ENCODE measurements around the gene SMIM3. TPM values are rescaled to one million over a fixed set of nuclear protein-coding genes. Genes with fewer than 3 reads are reported as not detected.

The SMIM3 gene
- polyA plus RNA-seq, 1 donor = 21.6 TPM

DNA sequence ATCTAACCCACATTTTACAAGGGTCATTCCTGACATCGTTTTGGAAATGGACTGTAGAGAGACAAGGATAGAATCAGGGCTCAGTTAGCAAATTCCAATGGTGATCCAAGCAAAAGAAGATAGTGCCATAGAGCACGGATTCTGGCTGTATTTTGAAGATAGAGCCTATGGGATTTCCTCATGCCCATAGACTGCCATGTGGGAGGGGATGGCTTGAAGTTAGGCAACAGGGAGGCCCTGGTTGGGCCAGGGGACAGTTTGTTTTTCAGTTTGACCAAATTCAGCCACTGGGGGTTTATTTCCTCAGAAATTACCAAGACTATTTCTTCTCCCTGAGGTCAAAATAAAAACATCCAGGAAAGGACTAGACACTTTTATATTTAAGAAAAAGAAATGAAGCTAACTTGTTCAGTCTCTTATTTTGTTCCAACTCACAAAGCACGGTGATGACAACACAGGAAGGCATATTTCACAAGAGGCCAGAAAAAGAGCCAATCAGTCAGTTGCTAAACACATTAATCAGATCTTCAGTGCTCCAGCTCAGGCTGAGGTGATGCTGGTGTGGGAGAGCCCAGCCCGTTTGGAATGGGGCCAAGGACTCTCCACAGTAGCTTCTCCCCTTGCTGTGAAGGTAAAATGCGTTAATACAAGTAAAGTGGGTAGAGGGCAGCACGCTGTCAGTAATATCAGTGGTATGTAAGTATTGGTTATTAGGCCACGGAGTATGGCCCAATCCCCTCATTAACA, 15.4 kb upstream of the SMIM3 start:
- peak; percentile 54 for DNase-seq

DNA sequence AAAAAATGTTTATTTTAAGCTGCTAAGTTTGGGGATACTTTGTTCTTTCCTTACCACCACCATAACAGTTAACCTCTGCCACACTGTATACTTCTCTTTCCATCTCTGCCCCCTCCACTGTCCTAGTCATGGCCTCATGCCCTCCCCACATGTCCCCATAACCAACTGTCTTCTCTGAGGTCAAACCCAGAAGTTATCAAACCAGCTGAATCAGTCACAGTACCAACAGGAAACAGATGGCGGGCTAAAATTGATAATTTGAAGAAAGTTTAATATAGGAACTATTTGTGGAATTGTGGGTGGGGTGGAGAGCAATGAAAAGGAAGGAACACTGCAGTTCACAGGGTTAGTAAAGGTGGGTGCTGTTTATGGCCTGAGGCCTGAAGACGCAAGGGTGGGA, 14.0 kb upstream of the SMIM3 start:
- DNase-seq = no peak

DNA sequence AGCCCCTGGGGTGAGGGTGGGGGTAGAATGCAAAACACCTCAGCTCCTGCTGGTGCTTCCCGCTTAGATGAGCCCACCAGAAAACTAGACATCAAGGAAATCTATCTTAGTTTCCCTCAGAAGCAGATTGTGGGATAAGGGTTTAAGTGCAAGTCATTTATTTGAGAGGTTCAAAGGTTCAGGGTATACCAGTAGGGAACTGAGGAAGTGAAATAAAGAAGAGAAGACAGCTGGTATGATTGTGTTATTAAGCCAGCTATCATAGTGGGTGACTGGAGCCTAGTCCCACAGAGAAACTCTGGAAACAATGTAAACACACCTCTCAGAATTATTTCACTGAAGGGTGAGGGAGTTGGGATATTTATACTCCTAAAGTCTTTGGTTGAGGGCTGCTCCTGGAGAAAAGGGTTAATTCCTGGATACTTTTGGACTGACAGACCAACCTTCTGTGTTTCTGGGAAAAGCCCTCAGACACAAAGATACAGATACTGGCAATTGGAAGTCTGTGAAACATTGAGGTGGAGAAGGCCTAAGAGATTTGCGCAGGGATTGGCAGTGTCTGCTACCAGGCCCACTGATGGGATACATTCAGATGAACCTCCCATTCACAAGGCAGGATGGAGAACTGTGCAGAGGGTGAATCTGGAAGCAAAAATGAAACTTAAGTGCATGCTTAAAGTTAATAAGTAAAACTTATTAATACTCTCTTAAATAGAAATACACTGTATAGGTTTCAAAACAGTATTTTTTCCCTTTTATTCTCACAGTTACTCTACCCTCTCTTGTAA, 13.4 kb upstream of the SMIM3 start:
- no peak for DNase-seq

DNA sequence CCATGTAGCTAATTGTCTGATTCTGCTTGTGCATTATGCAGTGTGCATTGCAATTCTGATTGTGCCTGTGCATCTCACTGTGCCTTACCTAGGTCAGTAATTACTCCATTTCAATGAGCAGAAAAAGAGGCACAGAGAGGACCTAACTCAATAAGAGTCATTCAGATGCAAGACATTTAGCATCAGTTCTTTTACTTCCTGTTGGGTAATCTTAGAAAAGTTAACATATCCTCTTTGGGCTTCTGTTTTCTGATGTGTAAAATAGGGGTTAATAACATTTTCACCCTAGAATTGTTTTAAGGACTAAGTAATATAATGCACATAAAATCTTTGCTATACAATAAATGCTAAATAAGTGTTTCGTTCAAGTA, 12.8 kb upstream of the SMIM3 start:
- DNase-seq = no peak

DNA sequence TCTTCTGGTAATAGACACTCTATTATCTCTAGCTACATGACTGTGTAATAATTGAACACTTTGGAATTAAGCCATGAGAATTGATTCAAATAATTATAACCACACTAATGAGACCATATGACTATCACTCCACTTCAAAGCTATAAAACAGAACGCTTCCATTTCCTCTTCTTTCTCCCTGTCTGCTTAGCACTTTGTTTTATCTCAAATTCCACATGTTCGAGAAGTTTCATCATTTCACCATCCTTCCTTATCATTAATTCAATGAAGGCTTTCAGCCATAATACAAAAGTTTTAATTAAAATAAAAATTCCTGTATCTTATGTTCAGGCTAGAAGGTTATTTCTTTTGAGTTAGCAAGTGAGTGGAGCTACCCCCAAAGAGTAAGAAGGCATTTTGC, 12.3 kb upstream of the SMIM3 start:
- no peak for DNase-seq

DNA sequence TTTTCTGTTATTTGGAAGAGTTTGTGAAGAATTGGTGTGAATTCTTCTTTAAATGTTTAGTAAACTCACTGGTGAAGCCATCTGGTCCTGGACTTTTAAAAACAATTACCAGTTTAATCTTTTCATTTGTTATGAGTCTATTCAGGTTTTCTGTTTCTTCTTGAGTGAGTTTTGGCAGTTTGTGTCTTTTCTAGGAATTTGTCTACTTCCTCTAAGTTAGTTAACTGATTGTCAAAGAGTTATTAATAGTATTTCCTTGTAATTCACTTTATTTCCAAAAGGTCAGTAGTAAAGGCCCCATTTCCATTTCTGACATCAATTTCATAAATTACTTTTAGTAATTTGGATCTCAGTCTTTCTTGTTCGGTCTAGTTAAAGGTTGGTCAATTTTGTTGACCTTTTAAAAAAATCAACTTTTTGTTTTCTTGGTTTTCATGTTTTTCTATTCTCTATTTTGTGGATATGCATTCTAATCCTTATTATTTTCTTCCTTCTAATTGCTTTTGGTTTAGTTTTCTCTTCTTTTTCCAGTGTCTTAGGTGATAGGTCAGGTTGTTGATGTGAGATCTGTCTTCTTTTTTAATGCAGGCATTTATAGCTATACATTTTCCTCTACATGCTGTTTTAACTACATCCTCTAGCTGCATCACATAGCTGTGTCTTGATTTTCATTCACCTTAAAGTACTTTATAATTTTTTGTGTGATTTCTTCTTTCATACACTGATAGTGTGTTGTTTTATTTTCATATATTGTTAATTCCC, 7.3 kb upstream of the SMIM3 start:
- DNase-seq = no peak

DNA sequence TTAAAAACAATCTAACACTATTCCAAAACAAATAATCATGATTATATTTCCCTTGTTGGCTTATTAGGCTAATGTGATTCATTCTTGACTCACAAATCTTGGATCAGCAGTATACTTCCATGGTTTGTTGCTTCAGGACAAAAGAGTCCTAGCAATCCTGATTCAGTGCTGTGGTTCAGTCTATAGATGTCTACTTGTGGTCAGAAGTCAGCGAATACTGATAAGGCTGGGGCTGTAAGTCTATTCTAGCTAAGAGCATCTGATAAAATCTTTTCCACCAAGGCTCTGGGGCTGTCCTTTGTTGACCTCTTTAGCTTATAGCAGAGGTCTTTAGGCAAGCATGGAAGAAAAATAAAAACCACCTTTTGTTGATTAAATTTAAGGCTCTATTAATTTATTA, 4.4 kb upstream of the SMIM3 start:
- no peak for DNase-seq

DNA sequence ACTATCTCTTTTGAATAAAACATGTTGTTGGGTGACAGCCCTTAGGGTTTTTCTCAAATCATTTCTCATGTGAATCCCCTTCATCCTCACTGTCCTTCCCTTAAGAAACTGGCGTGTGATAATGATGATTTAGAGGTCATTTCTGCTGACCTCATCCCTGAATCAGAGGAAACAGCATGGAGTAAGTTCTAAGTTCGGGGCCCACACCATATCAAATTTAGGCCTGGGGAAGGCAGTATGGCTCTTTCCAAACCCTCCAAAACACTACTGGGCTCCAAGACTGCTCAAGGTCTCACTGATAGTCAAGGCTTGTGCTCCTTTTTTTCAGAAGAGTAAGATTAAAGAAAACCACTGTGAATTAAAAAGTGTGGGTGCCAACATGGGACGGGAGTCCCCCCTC, 872 bp upstream of the SMIM3 start:
- DNase-seq = no peak

DNA sequence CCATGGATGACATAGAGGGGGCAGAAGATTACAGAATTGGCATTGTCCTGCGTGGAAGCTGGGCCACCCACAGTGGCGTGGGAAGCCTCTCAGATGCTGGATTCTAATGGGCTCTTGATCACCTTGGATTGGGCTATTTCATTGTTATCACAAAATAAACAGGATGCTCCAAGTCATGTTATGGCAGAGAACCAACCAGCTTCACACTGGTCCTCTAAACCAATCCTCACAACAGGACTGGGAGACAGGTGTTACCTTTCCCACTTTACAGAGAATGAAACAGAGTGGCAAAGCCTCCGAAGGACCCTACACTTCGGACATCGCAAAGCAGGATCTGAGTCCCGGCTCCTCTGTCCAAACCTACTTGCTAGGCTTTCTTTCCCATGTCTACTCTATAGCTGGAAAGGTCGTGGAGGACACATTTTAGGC, 455 bp upstream of the SMIM3 start:
- no peak for DNase-seq

DNA sequence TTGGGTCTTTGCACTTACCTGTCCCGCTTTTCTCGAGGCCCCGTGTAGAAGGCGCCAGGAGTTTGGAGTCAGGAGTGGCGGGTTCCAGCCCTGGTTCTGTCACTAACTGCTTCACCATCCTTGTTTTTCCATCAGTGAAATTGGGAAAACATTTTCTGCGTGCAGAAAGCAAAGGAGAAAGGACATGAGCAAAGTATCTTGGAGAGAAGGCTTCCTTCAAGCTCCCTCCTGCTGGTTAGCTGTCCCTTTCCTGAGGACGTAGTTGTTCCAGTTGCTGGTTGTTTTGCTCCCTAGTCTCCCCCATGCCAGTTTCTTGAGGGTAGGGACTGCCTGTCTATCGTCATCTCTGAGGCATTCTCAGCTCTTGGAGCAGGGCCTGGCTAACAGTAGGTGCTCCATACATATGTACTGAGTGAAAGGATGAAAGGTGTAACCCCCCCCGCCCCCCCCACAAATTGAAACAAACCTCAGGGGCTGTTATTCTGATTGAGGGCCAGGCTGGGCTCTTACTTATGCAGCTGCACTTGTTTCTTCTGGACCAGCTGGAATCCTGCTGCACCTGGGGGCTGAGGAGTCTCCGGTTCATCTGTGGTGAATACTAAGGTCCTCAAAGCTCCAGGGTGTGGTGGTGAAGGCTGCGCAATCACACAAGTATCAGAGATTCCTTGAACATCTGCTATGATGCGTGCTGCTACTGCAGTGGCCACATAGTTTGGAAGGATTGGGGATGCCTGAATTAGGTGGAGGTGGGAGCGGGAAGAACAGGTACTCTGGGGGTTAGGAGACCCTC, 1.0 kb downstream of the SMIM3 start:
- no peak for DNase-seq

DNA sequence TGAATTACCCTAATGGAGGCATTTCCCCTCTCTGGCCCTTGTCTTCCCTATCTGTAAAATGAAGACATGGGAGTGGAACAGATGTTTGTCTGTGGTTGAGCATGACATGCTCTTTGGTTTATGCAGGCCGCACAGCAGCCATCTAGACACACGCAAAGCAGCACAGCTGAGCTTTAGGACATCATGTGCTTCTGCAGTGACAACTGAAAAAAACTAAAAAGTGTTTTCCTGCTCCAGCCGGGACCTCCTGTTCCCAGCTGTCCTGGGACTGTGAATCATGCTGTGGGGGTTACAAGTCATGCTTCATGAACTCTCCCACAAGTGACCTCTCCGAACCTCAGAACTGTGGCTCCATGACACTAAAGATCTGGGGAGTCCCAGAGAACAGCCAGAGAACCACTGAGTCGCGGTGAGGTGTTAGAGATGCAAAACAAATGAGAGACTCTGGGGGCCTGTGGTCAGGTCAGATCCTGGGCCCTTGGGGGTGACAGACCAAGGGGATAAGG, 1.7 kb downstream of the SMIM3 start:
- no peak for DNase-seq

DNA sequence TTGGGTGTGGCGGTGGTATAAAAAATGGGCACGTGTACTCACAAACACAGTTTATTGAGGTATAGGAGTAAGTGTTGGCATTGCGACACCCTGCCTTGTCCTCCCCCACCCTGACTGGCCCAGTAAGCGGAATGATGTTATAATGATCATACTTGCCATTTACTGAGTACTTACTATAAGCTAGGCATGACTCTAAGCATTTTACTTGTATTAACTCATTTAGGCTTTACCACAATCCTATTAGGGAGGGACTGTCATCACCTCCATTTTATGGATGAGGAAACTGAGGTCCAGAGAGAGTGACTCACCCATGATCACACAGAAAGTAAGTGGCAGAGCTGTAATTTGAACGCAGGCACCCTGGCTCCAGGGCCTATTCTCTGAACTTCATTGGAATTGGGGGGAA, 2.3 kb downstream of the SMIM3 start:
- DNase-seq = no peak

DNA sequence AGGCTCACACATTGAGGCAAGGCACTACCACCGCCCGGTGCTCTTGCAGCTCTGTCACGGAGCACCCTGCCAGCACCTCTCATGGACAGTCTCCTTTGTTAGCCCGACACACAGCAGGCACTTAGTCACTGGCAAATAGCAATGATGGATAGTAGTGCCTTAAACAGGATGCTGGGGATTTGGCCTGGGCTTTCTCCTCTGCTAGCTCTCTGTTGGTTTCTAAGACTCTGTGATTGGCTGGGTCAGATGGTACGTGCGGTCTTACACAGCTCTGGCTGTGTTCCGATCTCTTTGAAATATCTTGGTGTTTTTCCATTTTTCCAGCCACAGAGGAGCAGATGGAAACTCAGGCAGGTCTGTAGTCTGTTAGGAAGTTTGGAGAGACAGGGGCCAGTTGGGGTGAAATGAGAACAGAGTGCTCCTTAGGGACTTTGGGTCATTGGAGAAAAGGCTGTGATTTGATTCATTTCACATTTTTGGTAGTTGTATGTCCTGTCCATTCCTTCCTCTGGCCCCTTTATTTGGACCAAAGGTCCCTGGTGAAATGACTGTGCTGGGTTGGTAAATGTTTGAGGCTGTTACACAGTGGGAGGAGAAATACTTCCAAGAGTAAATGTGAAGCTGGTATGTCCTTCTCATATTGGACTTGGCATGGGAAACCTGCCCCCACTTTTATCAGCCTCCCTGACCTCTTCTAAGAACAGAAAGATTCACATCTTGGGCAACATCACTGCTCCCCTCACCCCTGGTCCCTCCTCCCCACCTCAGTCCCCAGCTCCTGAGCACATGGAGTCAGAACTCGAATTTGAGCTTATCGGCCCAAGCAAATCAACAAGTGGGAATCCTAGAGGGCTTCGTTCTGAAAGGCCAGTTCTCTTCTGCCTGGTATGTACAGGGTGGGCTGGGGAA, 3.4 kb downstream of the SMIM3 start:
- no peak for DNase-seq

DNA sequence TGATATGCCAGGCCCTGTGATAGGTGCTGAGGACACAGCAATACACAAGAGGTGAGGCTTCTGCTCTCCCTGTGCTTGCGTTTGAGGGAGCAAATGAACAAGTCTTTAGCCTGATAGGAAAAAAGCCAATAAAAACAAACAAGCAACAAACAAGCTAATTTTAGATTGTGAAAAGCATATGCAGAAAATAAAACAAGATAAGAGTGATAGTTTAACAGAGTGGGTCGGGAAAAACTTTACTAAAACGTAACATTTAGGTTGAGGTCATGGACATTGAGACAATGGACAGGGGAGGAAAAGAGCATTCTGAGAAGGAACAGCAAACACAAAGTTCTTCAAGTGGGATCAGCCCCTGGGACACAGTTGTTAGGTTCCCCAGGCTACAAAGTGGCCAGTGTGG, 4.3 kb downstream of the SMIM3 start:
- no peak for DNase-seq

DNA sequence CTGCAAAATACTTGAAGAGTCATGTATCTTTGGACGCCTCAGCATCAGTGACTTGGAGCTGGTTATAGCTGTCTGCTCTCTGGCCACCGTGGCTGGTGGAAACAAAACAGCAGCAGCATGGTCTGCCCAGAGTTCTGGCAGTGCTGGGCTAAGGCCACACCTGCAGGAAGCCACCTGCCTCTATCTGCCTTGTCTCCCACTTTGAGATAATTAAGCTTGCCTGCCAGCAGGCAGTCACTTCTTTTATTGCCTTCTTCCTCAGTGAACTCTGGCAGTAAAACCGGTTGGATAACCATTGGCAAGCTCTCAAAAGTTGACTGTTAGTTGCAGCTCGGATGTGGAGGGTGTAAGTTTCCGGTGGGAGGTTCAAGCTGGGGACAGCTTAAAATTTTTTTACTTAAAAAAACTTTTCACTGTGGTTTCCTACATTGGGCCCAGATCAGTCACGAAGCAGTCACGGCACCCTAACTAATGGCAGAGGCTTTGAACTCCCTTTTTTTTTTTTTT, 4.9 kb downstream of the SMIM3 start:
- DNase-seq = peak; percentile 89

DNA sequence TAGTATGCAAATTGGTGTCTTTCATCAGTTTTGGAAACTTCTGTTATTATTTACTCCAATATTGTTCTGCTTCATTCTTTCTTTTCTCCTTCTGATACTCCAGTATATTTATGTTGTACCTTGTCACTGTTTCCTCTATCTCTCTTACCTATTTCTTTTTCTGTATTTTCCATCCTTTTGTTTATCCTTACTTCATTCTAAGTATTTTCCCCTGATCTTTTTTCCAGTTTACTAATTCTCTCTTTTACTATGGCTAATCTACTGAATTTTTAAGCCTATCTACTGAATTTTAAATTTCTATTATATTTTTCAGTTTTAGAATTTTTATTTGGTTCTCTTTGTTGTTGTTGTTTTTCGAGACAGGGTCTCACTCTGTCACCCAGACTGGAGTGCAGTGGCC, 7.4 kb downstream of the SMIM3 start:
- DNase-seq = no peak

DNA sequence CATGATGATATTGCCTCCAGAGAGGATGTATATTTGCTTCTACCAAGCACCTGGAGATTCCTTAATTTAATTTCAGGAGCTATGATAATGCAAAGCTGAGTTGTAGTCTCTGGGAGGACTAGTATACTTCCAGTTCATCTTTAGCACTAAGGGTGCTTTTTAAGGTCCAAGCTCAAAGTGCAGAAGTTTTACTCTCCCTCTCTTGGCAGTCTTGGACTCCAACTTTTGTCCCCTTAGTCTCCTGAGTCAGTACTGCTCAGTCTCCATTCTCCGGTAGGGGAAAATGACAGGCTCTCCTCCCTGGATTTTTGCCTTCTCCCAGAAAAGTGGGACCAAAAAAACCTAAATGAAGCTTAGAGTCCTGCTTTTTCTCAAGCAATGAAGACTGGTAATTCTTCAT, 8.3 kb downstream of the SMIM3 start:
- DNase-seq = no peak

DNA sequence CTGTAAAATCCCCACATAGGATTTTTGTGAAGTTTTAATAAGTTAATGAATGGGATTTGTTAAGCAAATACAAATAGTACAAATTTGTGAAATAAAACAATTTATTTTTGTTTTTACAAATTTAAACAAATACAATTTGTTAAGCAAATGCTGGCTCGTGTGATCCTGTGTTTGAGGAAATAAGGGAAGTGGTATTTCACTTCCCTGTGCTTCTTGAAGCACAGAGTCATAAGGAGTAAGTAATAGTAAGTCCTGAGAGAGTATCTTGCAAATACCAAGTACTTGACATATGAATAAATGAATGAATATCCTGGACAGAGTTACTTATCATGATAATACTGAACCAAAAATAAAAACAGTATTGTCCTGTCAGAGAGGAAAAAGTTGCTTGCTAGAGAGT, 9.1 kb downstream of the SMIM3 start:
- no peak for DNase-seq

DNA sequence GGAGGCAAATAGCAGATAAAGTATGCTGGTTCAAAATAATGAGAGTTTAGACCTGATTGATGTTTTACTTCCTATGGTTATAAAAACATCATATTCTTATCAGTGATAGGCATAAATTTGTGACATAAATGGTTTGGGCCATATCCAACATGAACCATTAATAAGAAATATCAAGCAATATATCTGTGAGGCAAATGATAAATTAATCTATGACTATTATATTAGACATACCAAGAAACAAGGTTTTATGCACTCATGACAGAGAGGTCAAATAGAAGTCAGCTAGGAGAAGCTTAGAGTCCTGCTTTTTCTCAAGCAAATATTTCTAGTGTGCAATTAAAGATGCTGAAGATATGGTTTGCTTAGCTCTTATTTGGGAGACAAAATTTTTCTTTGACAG, 10.4 kb downstream of the SMIM3 start:
- no peak for DNase-seq

DNA sequence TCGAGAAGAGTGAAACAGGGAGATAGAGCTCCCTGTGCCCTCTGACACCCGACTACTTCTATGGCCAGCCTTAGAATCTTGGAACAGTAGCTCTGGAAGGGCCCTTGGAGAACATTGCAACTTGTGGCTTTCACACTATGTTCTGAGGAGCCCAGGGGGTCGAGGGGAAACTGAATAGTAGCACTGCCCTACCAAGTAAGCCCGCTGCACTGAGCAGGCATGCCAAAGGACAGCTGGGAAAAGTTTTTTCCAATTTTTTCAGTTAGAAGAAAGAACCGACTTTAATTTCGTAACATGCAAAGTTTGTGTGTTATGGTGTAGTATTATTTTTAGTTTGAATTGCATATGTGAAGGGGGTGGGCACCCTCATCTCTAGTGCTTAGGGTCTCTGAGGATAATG, 10.9 kb downstream of the SMIM3 start:
- no peak for DNase-seq

Measured in left kidney (tissue), 2 donors.